ENCODE results near the gene GAPDHS.
A peak's percentile ranks its signal among the peaks of the same experiment; 100 is the strongest.

GAPDHS gene

DNA sequence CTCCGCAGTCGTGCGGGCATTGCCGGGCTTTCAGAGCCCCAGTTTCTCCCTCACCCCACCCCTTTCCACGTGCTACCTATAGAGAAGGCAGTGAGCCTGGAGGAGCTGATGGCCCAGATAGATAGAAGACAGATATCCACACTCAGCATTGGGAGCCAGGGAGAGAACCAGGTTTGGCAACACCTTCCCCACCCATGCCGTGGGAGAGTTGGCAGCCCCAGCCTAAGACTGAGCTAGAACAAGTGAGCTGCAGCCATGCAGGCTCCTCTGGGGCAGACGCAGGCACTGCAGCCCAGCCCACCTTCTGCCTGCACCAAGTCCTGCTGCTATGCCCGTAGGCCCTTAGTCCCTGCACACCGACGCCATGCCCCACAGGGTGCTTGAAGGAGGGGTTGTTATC is 32.6 kb upstream of the GAPDHS start:
- WGBS (ENCODE audit: insufficient coverage), result 97% methylated on average over 10 of the region's 10 CpGs
- DNase-seq, result no peak
- ChIA-PET POLR2A (no interaction called here), CTCF (interaction anchor here (1.5 kb wide), 1 partner anchor 147 kb away, joined by 5 read pairs; no protein-coding TSS in a partner anchor)
- Histone ChIP-seq H3K36me3 (ENCODE audit: control insufficient read depth in 4 of 4, insufficient read depth in 4 of 4, low read length in 3 of 4) (no peaks in the 10 kb centered on the region), H3K9me3 (ENCODE audit: control extremely low read depth in 1 of 5, control insufficient read depth in 4 of 5, insufficient read depth in 2 of 5, low read depth in 1 of 5, low read length in 4 of 5) (no peaks in the 10 kb centered on the region), H3K4me3 (ENCODE audit: control insufficient read depth in 1 of 7, extremely low read depth in 1 of 7, insufficient read depth in 4 of 7, low read depth in 2 of 7, low read length in 6 of 7) (no peak overlapping the region), H3K27ac (ENCODE audit: insufficient read depth in 1 of 2, low read depth in 1 of 2, low read length in 2 of 2, poor library complexity in 1 of 2, severe bottlenecking in 2 of 2) (no peak overlapping the region), H3K4me1 (ENCODE audit: control extremely low read depth in 1 of 4, control insufficient read depth in 4 of 4, insufficient read depth in 4 of 4, low read length in 3 of 4) (no peaks in the 10 kb centered on the region), H3K27me3 (replicated peaks in 2 of 5; ENCODE audit: control insufficient read depth in 4 of 5, insufficient read depth in 5 of 5, low read length in 4 of 5) (peaks cover 0 to 6% (median 0%) of the 10 kb centered on the region in 5 experiments)

DNA sequence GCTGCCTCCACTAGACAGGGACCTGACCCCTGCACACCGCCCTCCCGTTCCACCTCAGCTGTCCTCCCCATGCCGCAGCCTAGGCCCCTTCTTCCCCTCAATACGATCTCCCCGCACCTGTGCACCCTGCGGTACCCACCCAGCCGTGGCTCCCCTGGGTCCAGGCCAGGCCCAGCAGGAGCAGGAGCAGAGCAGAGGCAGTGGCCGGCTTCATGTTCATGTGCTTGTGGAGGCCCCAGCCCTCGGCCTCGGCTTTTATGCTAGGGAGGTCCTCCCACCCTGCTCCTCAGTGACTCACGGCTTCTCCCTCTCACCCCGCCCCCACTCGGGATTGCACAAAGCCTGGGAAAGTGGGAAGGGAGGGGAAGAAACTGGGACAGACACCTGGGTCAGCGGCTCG is 31.6 kb upstream of the GAPDHS start:
- peaks cover 0 to 12% (median 0%) of the 10 kb centered on the region in 5 experiments for H3K27me3 ChIP-seq (replicated peaks in 2 of 5; ENCODE audit: control insufficient read depth in 4 of 5, insufficient read depth in 5 of 5, low read length in 4 of 5)
- WGBS (ENCODE audit: insufficient coverage), result 97% methylated on average over 12 of the region's 15 CpGs
- H3K36me3 ChIP-seq (ENCODE audit: control insufficient read depth in 4 of 4, insufficient read depth in 4 of 4, low read length in 3 of 4), result no peaks in the 10 kb centered on the region
- DNase-seq, result no peak
- CTCF ChIA-PET, result interaction anchor here (1.5 kb wide), 1 partner anchor 148 kb away, joined by 5 read pairs; no protein-coding TSS in a partner anchor
- no peak overlapping the region for H3K4me3 ChIP-seq (ENCODE audit: control insufficient read depth in 1 of 7, extremely low read depth in 1 of 7, insufficient read depth in 4 of 7, low read depth in 2 of 7, low read length in 6 of 7)
- POLR2A ChIA-PET, result no interaction called here
- H3K27ac ChIP-seq (ENCODE audit: insufficient read depth in 1 of 2, low read depth in 1 of 2, low read length in 2 of 2, poor library complexity in 1 of 2, severe bottlenecking in 2 of 2), result no peak overlapping the region
- no peaks in the 10 kb centered on the region for H3K9me3 ChIP-seq (ENCODE audit: control extremely low read depth in 1 of 5, control insufficient read depth in 4 of 5, insufficient read depth in 2 of 5, low read depth in 1 of 5, low read length in 4 of 5)
- H3K4me1 ChIP-seq (ENCODE audit: control extremely low read depth in 1 of 4, control insufficient read depth in 4 of 4, insufficient read depth in 4 of 4, low read length in 3 of 4), result no peaks in the 10 kb centered on the region

DNA sequence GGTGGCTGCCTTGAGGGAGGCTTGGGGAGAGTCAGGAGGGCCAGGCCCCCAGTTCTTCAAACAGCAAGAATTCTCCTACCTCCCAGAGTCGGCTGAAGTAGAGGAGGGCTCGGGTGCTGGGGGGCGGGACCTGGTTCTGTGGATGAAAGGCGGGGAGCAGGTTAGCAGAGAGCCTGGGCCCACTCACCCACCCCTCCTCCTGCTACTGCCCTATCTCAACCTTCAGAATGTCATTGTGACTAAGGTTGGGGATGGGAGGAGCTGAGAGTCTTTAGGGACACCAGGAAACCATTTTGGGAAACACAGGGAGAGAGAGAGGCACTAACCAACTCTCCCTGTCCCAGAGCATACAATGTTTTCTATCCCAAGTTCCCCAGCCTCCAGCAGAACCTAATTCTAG is 30.5 kb upstream of the GAPDHS start:
- Histone ChIP-seq H3K4me1 (ENCODE audit: control extremely low read depth in 1 of 4, control insufficient read depth in 4 of 4, insufficient read depth in 4 of 4, low read length in 3 of 4) (no peaks in the 10 kb centered on the region), H3K36me3 (ENCODE audit: control insufficient read depth in 4 of 4, insufficient read depth in 4 of 4, low read length in 3 of 4) (no peaks in the 10 kb centered on the region), H3K4me3 (ENCODE audit: control insufficient read depth in 1 of 7, extremely low read depth in 1 of 7, insufficient read depth in 4 of 7, low read depth in 2 of 7, low read length in 6 of 7) (no peak overlapping the region), H3K27ac (ENCODE audit: insufficient read depth in 1 of 2, low read depth in 1 of 2, low read length in 2 of 2, poor library complexity in 1 of 2, severe bottlenecking in 2 of 2) (no peak overlapping the region), H3K9me3 (ENCODE audit: control extremely low read depth in 1 of 5, control insufficient read depth in 4 of 5, insufficient read depth in 2 of 5, low read depth in 1 of 5, low read length in 4 of 5) (no peaks in the 10 kb centered on the region), H3K27me3 (replicated peaks in 2 of 5; ENCODE audit: control insufficient read depth in 4 of 5, insufficient read depth in 5 of 5, low read length in 4 of 5) (peaks cover 0 to 15% (median 3%) of the 10 kb centered on the region in 5 experiments)
- ChIA-PET POLR2A (no interaction called here), CTCF (interaction anchor here (0.6 to 1.6 kb wide), 2 partner anchors 12 to 45 kb away, joined by 3 to 5 read pairs; no protein-coding TSS in a partner anchor)
- no peak for DNase-seq
- no CpG with 5 or more reads among the region's 4 CpGs for WGBS (ENCODE audit: insufficient coverage)

DNA sequence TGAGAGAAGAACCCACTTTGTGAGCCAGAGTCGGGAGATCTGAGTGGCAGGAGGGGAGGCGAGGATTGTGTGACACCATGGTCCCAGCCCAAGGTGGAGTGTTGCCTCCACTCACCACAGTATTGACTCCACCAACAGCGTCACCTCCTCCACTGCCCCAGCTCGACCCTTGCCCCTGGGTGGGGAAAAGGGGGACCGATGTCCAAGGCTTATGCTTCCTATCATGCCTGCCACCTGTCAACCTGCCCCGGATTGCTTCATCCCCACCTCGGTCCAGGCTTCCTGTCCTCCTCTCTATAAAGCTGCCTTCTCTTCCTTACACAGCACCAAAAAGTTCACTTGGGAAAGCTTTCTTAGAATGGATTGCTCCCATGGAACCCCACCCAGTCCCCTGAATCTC is 27.2 kb upstream of the GAPDHS start:
- POLR2A ChIA-PET, result no interaction called here
- peaks cover 0 to 18% (median 15%) of the 10 kb centered on the region in 4 experiments for H3K4me1 ChIP-seq (ENCODE audit: control extremely low read depth in 1 of 4, control insufficient read depth in 4 of 4, insufficient read depth in 4 of 4, low read length in 3 of 4)
- 79% methylated on average over 3 of the region's 7 CpGs for WGBS (ENCODE audit: insufficient coverage)

DNA sequence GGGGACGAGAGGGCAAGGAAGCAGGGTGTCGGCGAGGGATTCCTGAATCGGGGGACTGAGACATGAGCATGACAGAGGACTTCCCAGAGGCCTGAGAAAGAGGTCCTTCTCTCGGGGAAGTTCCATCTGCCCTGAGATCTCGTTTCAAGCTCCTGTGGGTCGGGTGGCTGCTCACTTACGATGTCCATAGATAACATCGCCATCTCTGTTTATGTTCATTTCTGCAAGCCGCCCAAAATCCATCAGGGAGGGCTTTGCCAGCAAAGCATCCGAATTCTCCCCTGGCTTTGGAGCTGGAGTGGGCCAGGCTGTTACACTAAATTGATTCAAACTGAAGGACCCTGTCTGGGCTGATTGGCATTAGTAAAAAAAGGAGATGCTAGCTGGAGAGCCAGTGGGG is 25.7 kb upstream of the GAPDHS start:
- WGBS (ENCODE audit: insufficient coverage), result 82% methylated on average over 10 of the region's 11 CpGs
- Histone ChIP-seq H3K27ac (ENCODE audit: insufficient read depth in 1 of 2, low read depth in 1 of 2, low read length in 2 of 2, poor library complexity in 1 of 2, severe bottlenecking in 2 of 2) (no peak overlapping the region), H3K4me1 (ENCODE audit: control extremely low read depth in 1 of 4, control insufficient read depth in 4 of 4, insufficient read depth in 4 of 4, low read length in 3 of 4) (peaks cover 0 to 18% (median 15%) of the 10 kb centered on the region in 4 experiments), H3K36me3 (ENCODE audit: control insufficient read depth in 4 of 4, insufficient read depth in 4 of 4, low read length in 3 of 4) (no peaks in the 10 kb centered on the region), H3K4me3 (ENCODE audit: control insufficient read depth in 1 of 7, extremely low read depth in 1 of 7, insufficient read depth in 4 of 7, low read depth in 2 of 7, low read length in 6 of 7) (no peak overlapping the region), H3K9me3 (ENCODE audit: control extremely low read depth in 1 of 5, control insufficient read depth in 4 of 5, insufficient read depth in 2 of 5, low read depth in 1 of 5, low read length in 4 of 5) (no peaks in the 10 kb centered on the region), H3K27me3 (replicated peaks in 2 of 5; ENCODE audit: control insufficient read depth in 4 of 5, insufficient read depth in 5 of 5, low read length in 4 of 5) (peaks cover 4 to 44% (median 27%) of the 10 kb centered on the region in 5 experiments)
- CTCF ChIA-PET, result interaction anchor here (0.8 to 3.9 kb wide), 5 partner anchors 9 to 66 kb away, joined by 3 to 12 read pairs (median 4); no protein-coding TSS in a partner anchor
- POLR2A ChIA-PET, result no interaction called here
- DNase-seq, result no peak

More for the DNA sequence above, 27.2 kb upstream of the GAPDHS start:
- H3K36me3 ChIP-seq (ENCODE audit: control insufficient read depth in 4 of 4, insufficient read depth in 4 of 4, low read length in 3 of 4), result no peaks in the 10 kb centered on the region
- DNase-seq, result no peak
- no peaks in the 10 kb centered on the region for H3K9me3 ChIP-seq (ENCODE audit: control extremely low read depth in 1 of 5, control insufficient read depth in 4 of 5, insufficient read depth in 2 of 5, low read depth in 1 of 5, low read length in 4 of 5)
- H3K4me3 ChIP-seq (ENCODE audit: control insufficient read depth in 1 of 7, extremely low read depth in 1 of 7, insufficient read depth in 4 of 7, low read depth in 2 of 7, low read length in 6 of 7), result no peak overlapping the region
- peaks cover 4 to 37% (median 23%) of the 10 kb centered on the region in 5 experiments for H3K27me3 ChIP-seq (replicated peaks in 2 of 5; ENCODE audit: control insufficient read depth in 4 of 5, insufficient read depth in 5 of 5, low read length in 4 of 5)
- H3K27ac ChIP-seq (ENCODE audit: insufficient read depth in 1 of 2, low read depth in 1 of 2, low read length in 2 of 2, poor library complexity in 1 of 2, severe bottlenecking in 2 of 2), result no peak overlapping the region
- CTCF ChIA-PET, result interaction anchor here (0.9 to 2.7 kb wide), 4 partner anchors 10 to 153 kb away, joined by 3 to 8 read pairs (median 6); no protein-coding TSS in a partner anchor

DNA sequence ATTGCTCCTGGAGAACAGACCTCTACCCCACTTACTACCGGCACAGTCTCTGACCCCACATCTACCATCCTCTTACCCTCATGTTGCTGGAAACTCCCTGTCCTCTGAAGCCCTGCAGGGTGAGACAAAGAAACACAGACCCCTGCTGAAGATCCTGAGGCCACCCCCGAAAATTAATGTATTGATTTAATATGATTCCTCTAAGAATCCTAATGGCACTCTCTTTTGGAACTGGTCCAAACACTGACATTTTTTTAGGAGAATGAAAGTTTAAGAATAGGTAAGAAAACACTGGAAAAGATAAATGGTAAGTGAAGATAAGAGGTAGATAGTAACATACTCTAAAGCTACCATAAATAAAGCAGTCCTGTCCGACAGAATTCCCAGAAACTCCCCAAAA is 25.1 kb upstream of the GAPDHS start:
- ChIA-PET POLR2A (no interaction called here), CTCF (interaction anchor here (0.8 to 3.9 kb wide), 8 partner anchors 9 to 84 kb away, joined by 3 to 12 read pairs (median 4); no protein-coding TSS in a partner anchor)
- H3K9me3 ChIP-seq (ENCODE audit: control extremely low read depth in 1 of 5, control insufficient read depth in 4 of 5, insufficient read depth in 2 of 5, low read depth in 1 of 5, low read length in 4 of 5), result no peaks in the 10 kb centered on the region
- no peak for DNase-seq
- H3K4me1 ChIP-seq (ENCODE audit: control extremely low read depth in 1 of 4, control insufficient read depth in 4 of 4, insufficient read depth in 4 of 4, low read length in 3 of 4), result peaks cover 0 to 18% (median 15%) of the 10 kb centered on the region in 4 experiments
- no peak overlapping the region for H3K27ac ChIP-seq (ENCODE audit: insufficient read depth in 1 of 2, low read depth in 1 of 2, low read length in 2 of 2, poor library complexity in 1 of 2, severe bottlenecking in 2 of 2)
- WGBS (ENCODE audit: insufficient coverage), result 100% methylated on average over 1 of the region's 3 CpGs
- peaks cover 4 to 48% (median 31%) of the 10 kb centered on the region in 5 experiments for H3K27me3 ChIP-seq (replicated peaks in 2 of 5; ENCODE audit: control insufficient read depth in 4 of 5, insufficient read depth in 5 of 5, low read length in 4 of 5)
- H3K4me3 ChIP-seq (ENCODE audit: control insufficient read depth in 1 of 7, extremely low read depth in 1 of 7, insufficient read depth in 4 of 7, low read depth in 2 of 7, low read length in 6 of 7), result no peak overlapping the region
- H3K36me3 ChIP-seq (ENCODE audit: control insufficient read depth in 4 of 4, insufficient read depth in 4 of 4, low read length in 3 of 4), result no peaks in the 10 kb centered on the region

DNA sequence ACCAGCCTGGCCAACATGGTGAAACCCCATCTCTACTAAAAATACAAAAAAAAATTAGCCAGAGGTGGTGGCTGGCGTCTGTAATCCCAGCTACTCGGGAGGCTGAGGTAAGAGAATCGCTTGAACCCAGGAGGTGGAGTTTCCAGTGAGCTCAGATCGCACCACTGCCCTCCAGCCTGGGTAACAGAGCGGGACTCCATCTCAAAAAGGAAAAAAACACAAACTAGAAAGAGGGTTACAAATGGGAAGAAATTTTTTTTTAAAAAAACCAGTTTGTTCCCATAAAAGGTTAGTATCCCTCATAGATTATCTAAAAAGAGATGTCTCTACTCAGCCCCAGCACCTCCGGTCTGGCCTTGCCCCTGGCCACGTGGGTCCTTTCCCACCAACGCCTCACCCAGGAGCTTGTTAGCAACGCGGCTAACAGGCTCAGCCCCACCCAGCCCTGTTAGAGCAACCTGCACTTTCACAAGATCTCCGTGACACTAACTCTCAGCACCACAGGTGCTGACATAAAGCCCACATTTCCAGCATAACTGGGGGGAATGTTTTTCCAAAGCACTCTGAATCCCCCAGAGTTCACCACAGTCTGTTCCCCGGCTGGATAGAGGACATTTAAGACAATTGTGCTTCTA is 24.1 kb upstream of the GAPDHS start:
- peaks cover 0 to 18% (median 16%) of the 10 kb centered on the region in 4 experiments for H3K4me1 ChIP-seq (ENCODE audit: control extremely low read depth in 1 of 4, control insufficient read depth in 4 of 4, insufficient read depth in 4 of 4, low read length in 3 of 4)
- no peak overlapping the region for H3K27ac ChIP-seq (ENCODE audit: insufficient read depth in 1 of 2, low read depth in 1 of 2, low read length in 2 of 2, poor library complexity in 1 of 2, severe bottlenecking in 2 of 2)
- no peaks in the 10 kb centered on the region for H3K9me3 ChIP-seq (ENCODE audit: control extremely low read depth in 1 of 5, control insufficient read depth in 4 of 5, insufficient read depth in 2 of 5, low read depth in 1 of 5, low read length in 4 of 5)
- WGBS (ENCODE audit: insufficient coverage), result 30% methylated on average over 9 of the region's 12 CpGs
- peak overlapping the region in 2 of 7 experiments; percentile 52 to 75 for H3K4me3 ChIP-seq (ENCODE audit: control insufficient read depth in 1 of 7, extremely low read depth in 1 of 7, insufficient read depth in 4 of 7, low read depth in 2 of 7, low read length in 6 of 7)
- DNase-seq, result peak; percentile 17 to 58 (median 45)
- H3K27me3 ChIP-seq (replicated peaks in 2 of 5; ENCODE audit: control insufficient read depth in 4 of 5, insufficient read depth in 5 of 5, low read length in 4 of 5), result peaks cover 4 to 57% (median 37%) of the 10 kb centered on the region in 5 experiments
- no peaks in the 10 kb centered on the region for H3K36me3 ChIP-seq (ENCODE audit: control insufficient read depth in 4 of 4, insufficient read depth in 4 of 4, low read length in 3 of 4)
- CTCF ChIA-PET, result interaction anchor here (0.6 to 3.9 kb wide), 11 partner anchors 10 to 151 kb away, joined by 3 to 12 read pairs (median 4); partner anchors contain the start of gene FFAR3
- POLR2A ChIA-PET, result interaction anchor here (0.6 to 0.9 kb wide), 2 partner anchors 236 to 446 kb away, joined by 3 read pairs; no protein-coding TSS in a partner anchor

Measured in common myeloid progenitor, CD34-positive (primary cell).